Gastrocnemius medialis (tissue), 4 donors: ENCODE results near the gene GALNS. TPM values are rescaled to one million over a fixed set of nuclear protein-coding genes. Genes with fewer than 3 reads are reported as not detected.

Experiments
- ATAC-seq, 2 donors: fragments of 150-250 bp; one replicate each; pipeline ENCODE4 v1.9.1; 2016
- DNase-seq, 2 donors: peaks; one replicate each; pipeline ENCODE4 v3.0.0-alpha.2; 2019
- H3K27ac ChIP-seq, 4 donors: fragments of 200-600 bp; sonication (generic); 1 replicate in 1 of 4; 2 replicates in 3 of 4; pipeline ENCODE4 v1.5.1; 2016 to 2018; ENCODE audit warnings: mild to moderate bottlenecking in 2 of 4, moderate library complexity in 1 of 4
- H3K27me3 ChIP-seq, 3 donors: fragments of 200-600 bp; sonication (generic) in 2 of 3; 1 replicate in 1 of 3; 2 replicates in 2 of 3; pipeline versions ENCODE4 v1.5.1 to v1.6.0; 2016 to 2019; ENCODE audit warnings: mild to moderate bottlenecking in 1 of 3, moderate library complexity in 1 of 3
- H3K36me3 ChIP-seq, 2 donors: fragments of 200-600 bp; sonication (generic) in 1 of 2; one replicate each; pipeline ENCODE4 v1.5.1; 2017 to 2018
- H3K4me1 ChIP-seq, 2 donors: fragments of 200-600 bp; sonication (generic) in 1 of 2; one replicate each; pipeline ENCODE4 v1.5.1; 2016 to 2017; ENCODE audit warnings: mild to moderate bottlenecking in 2 of 2
- H3K4me3 ChIP-seq, 4 donors: fragments of 200-600 bp; sonication (generic) in 3 of 4; 1 replicate in 1 of 4; 2 replicates in 3 of 4; pipeline ENCODE4 v1.5.1; 2016 to 2019; ENCODE audit warnings: mild to moderate bottlenecking in 2 of 4
- H3K9me3 ChIP-seq, 3 donors: fragments of 200-600 bp; sonication (generic) in 2 of 3; 1 replicate in 1 of 3; 2 replicates in 2 of 3; pipeline ENCODE4 v1.5.1; 2016 to 2019
- POLR2A ChIP-seq, 2 donors: fragments of 450-650 bp; IDR thresholded peaks; one replicate each; pipeline ENCODE4 v1.6.1; 2017; ENCODE audit warnings: antibody characterized with exemption in 2 of 2, mild to moderate bottlenecking in 2 of 2, moderate library complexity in 2 of 2
- in situ Hi-C, 4 donors: fragments of 200-750 bp; cut with MboI; loops; one replicate each; pipeline versions ENCODE4 v1.15.0 to v1.8.0; 2017; ENCODE audit warnings: low sequenced_read_pairs in 4 of 4
- intact Hi-C: fragments of 100-400 bp; cut with DNase I; formaldehyde crosslinking; loops from one replicate; pipeline ENCODE4 v1.15.1; 2023; ENCODE audit warnings: low total_unique reads
- total RNA-seq, 4 donors: library from RNA; depleted of rRNA; stranded (reverse); fragments of >200 nt; gene quantifications; one replicate each; pipeline versions ENCODE4 v1.1.0 to v1.2.3, GENCODE V29; 2016
- TF ChIP-seq, protein P1 (sequence below), 5 experiments: fragments of 450-650 bp in 3 of 5; fragments of 200-600 bp in 2 of 5; sonication (generic) in 2 of 5; IDR thresholded peaks in 4 of 5; conservative IDR thresholded peaks in 1 of 5; 1 replicate in 4 of 5; 2 replicates in 1 of 5; pipeline ENCODE4 v1.5.1; 2016 to 2019; ENCODE audit warnings: antibody characterized with exemption in 5 of 5, mild to moderate bottlenecking in 3 of 5, moderate library complexity in 3 of 5

GALNS gene
- total RNA-seq, 4 donors from 2014 or later = 8.8 to 14.7 (median 10.0) TPM

DNA sequence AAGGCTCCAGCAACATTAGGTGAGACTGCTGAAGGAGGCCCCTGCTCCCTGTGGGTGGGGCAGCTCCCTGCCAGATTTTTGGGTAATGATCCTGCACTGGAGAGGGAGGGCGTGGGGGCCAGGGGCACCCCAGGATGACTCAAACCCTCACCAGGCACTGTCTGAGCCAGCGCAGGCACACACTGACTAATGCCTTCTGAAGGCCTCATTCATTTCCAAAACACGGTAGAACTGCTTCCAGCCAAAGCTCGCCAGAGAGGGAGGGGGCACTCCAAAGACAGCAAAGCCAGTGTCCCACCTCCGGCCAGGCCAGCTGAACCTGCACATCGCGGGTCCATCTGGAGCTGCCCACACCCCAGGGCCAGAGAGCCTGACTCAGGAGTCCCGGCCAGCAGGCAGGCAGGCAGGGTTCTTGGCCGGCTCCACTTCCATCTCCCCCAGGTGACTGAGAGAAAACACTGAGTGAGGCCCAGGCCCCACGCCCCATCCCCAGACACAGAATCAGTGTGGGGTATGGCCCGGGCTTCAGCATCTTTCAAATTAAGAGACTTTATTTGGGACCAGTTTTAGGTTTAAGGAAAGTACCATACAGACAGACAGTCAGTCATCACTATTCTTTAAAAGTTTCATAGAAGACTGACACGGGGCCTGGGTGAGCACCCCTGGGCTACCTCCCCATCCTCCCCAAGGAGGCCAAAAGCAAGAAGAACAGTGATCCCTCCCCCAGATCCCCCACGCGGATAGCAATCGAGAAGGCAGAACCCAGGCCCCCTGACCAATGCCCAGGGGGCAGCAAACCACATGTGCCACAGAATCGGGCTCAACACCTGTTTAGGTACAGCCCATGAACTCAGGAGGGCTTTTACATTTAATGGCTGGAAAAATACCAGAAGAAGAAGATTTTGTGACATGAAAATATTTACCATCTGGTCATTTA is 74.0 kb downstream of the GALNS start:
- peaks cover 9 to 18% of the 10 kb centered on the region in 2 donors for H3K4me1 ChIP-seq
- in situ Hi-C loops (no loop called here), intact Hi-C loops (no loop called here)
- H3K27ac ChIP-seq = peak overlapping the region; percentile 66 to 74 (median 72)
- no peaks in the 10 kb centered on the region for H3K36me3 ChIP-seq
- ATAC-seq (no peak), DNase-seq (no peak)
- peaks cover 5 to 14% (median 10%) of the 10 kb centered on the region in 3 donors for H3K27me3 ChIP-seq
- peak overlapping the region in 3 of 4 donors; percentile 48 to 73 (median 50) for H3K4me3 ChIP-seq
- no peak for TF ChIP-seq POLR2A (IDR thresholded peaks at IDR 0.05)
- TF ChIP-seq, protein P1, sequence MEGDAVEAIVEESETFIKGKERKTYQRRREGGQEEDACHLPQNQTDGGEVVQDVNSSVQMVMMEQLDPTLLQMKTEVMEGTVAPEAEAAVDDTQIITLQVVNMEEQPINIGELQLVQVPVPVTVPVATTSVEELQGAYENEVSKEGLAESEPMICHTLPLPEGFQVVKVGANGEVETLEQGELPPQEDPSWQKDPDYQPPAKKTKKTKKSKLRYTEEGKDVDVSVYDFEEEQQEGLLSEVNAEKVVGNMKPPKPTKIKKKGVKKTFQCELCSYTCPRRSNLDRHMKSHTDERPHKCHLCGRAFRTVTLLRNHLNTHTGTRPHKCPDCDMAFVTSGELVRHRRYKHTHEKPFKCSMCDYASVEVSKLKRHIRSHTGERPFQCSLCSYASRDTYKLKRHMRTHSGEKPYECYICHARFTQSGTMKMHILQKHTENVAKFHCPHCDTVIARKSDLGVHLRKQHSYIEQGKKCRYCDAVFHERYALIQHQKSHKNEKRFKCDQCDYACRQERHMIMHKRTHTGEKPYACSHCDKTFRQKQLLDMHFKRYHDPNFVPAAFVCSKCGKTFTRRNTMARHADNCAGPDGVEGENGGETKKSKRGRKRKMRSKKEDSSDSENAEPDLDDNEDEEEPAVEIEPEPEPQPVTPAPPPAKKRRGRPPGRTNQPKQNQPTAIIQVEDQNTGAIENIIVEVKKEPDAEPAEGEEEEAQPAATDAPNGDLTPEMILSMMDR (IDR thresholded peaks at IDR 0.05 in 4 of 5, conservative IDR thresholded peaks at IDR 0.05 in 1 of 5) = no peak
- H3K9me3 ChIP-seq = no peaks in the 10 kb centered on the region

DNA sequence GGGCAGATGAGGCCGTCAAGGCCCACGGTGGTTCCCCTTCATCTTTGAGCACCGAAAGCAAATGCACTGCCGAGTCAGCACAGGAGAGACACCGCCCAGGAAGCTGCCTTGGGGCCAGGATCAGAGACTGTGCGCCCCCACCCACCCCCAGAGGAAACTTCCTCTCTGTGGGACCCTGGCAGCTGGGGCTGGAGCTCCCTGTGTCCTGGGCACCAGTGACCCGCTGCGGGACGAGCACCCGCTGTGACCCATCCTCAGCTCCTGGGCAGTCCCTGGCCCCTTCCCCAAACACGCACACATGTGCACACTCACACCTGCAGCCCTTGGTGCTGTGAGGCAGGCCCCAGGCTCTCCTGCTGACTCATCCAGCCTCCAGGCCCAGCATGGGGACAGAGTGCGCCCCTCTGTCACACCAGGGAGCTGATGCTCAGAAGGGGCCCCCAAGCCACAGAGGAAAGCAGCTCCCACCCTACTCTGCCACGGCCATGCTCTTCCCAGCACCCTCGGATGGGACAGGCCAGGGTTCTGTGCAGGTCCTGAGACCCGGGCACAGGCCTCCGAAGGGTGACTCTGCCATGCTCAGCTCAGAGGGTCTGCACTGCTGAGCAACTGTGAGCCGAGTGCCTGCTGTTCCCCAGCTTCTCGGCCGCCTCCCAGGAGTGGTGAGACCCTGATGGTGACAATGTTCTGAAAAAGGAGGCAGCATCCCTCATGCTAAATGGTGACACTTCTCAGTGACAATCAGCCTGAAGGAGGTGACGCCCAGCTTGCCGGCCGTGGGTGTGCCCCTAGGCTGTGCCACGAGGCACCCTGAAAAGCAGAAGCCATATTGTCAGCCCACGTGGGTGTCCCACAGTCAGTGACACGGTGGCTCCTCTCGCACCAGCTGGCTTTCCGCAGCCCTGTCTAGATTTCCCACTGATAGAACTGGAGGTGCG is 75.3 kb downstream of the GALNS start:
- no peak overlapping the region for H3K4me3 ChIP-seq

DNA sequence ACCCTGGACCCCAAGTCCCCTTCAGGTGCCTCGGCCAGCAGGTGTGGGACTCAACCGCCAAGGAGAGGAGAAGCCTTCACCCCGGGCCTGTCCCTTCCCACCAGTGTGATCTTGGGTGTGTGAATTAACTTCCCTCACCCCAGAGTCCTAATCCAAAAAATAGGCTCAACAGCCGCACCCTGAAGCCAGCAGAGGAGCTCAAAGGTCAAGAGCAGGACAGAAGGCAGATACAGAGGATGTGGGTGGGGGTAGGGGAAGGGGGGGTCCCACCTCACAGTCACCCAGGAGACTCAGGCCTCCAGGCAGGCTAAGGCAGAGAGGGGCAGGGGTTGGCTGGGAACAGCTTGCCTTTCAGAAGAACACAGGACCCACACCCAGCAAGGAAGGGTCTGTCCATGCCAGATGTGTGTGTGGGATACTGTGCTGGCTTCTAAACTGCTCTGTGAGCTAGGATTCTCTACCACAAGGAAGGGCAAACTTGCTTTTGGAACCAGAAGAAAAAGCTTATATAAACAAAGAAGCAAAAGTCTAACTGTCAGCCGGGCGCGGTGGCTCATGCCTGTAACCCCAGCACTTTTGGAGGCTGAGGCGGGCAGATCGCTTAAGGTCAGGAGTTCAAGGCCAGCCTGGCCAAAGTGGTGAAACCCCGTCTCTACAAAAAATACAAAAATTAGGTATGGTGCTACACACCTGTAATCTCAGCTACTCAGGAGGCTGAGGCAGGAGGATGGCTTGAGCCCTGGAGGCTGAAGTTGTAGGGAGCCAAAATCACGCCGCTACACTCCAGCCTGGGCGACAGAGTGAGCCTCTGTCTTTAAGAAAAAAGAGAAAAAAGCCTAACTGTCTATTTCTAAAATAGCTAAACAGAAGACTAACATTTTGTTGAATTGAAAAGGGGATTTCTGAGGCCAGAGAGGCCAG is 76.3 kb downstream of the GALNS start:
- ATAC-seq = no peak
- Histone ChIP-seq H3K4me1 (peaks cover 9 to 18% of the 10 kb centered on the region in 2 donors), H3K27ac (no peak overlapping the region), H3K4me3 (no peak overlapping the region), H3K36me3 (no peaks in the 10 kb centered on the region), H3K9me3 (no peaks in the 10 kb centered on the region), H3K27me3 (peaks cover 5 to 10% (median 10%) of the 10 kb centered on the region in 3 donors)
- in situ Hi-C loops = no loop called here
- no peak for TF ChIP-seq POLR2A (IDR thresholded peaks at IDR 0.05)
- no peak for DNase-seq
- intact Hi-C loops = no loop called here

More for the DNA sequence above, 75.3 kb downstream of the GALNS start:
- in situ Hi-C loops (no loop called here), intact Hi-C loops (no loop called here)
- Histone ChIP-seq H3K27me3 (peaks cover 5 to 14% (median 10%) of the 10 kb centered on the region in 3 donors), H3K27ac (no peak overlapping the region), H3K36me3 (no peaks in the 10 kb centered on the region), H3K9me3 (no peaks in the 10 kb centered on the region), H3K4me1 (peaks cover 9 to 18% of the 10 kb centered on the region in 2 donors)
- no peak for DNase-seq
- ATAC-seq = no peak
- no peak for TF ChIP-seq POLR2A (IDR thresholded peaks at IDR 0.05)
- TF ChIP-seq, protein P1 (IDR thresholded peaks at IDR 0.05 in 4 of 5, conservative IDR thresholded peaks at IDR 0.05 in 1 of 5) = no peak

DNA sequence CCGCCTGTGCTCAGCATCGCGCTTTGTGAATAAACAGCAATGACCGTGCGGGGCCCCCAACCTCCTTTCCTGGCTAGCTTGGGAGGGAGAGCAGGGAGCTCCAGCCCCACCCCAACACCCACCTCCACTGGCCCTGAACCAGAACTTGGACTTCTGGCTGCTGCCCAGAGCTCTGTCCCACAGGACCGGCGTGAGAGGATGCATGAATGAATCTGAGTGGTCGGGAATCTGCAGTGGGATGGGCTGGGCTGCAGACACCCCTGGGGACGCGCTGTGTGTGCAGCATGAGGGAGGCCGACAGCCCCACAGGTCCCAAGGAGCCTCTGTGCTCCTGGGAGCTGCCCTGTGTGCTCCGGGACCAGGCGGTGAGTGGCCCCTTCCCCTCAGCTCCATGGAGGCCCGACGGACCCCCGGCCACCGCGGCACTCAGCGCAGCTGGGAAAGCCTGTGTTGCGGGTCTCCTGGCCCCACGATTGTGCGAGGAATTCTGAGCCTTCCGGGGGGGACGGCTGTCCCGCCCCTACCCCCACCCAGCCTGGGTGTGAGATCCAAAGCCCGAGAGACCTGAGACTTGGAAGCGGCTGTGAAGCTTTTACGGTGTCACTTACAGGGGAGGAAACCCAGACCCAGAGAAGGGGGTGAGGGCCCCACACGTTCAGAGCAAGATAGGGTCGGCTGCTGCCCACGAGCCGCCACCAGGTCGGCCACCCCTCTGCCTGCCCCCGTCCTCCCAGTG is 77.2 kb downstream of the GALNS start:
- intact Hi-C loops = no loop called here

More for the DNA sequence above, 77.2 kb downstream of the GALNS start:
- H3K9me3 ChIP-seq = no peaks in the 10 kb centered on the region
- no peak overlapping the region for H3K4me3 ChIP-seq
- no peak for ATAC-seq
- no peak overlapping the region for H3K27ac ChIP-seq
- peaks cover 5 to 10% (median 8%) of the 10 kb centered on the region in 3 donors for H3K27me3 ChIP-seq
- no peaks in the 10 kb centered on the region for H3K36me3 ChIP-seq
- H3K4me1 ChIP-seq = peaks cover 9 to 18% of the 10 kb centered on the region in 2 donors
- DNase-seq = no peak
- in situ Hi-C loops = no loop called here
- TF ChIP-seq, protein P1 (IDR thresholded peaks at IDR 0.05 in 4 of 5, conservative IDR thresholded peaks at IDR 0.05 in 1 of 5) = no peak
- no peak for TF ChIP-seq POLR2A (IDR thresholded peaks at IDR 0.05)
